Upper lobe of right lung (tissue), 1 donor: ENCODE data around the gene ZNF574. TPM values are rescaled to one million over a fixed set of nuclear protein-coding genes. Genes with fewer than 3 reads are reported as not detected.

ENCODE experiments used
- ATAC-seq: fragments of 200-7000 bp; cut with Tn5 transposase; one replicate; pipeline ENCODE4 v1.9.1; 2020; ENCODE audit warnings: mild to moderate bottlenecking, moderate library complexity
- DNase-seq: peaks from one replicate; pipeline ENCODE4 v3.0.0-alpha.2; 2020
- H3K27ac ChIP-seq: fragments of 200-600 bp; one replicate; pipeline ENCODE4 v1.8.0; 2022
- H3K27me3 ChIP-seq: fragments of 200-600 bp; one replicate; pipeline ENCODE4 v1.8.0; 2022; ENCODE audit warnings: mild to moderate bottlenecking
- H3K36me3 ChIP-seq: fragments of 200-600 bp; one replicate; pipeline ENCODE4 v1.8.0; 2022
- H3K4me1 ChIP-seq: fragments of 200-600 bp; one replicate; pipeline ENCODE4 v1.8.0; 2022
- H3K4me3 ChIP-seq: fragments of 200-600 bp; one replicate; pipeline ENCODE4 v1.8.0; 2022; ENCODE audit warnings: mild to moderate bottlenecking
- H3K9me3 ChIP-seq: fragments of 200-600 bp; one replicate; pipeline ENCODE4 v1.8.0; 2022
- intact Hi-C: fragments of 100-400 bp; cut with DNase I; formaldehyde crosslinking; loops from one replicate; pipeline ENCODE4 v1.11.0; 2022
- total RNA-seq: library from RNA; stranded (reverse); fragmentation: NEBNext Ultra II Directional; extraction: Animal tissue kit (Norgen Biotek cat#: 25700); gene quantifications from one replicate; pipeline ENCODE4 v1.2.1, GENCODE V29; 2021
- TF ChIP-seq, protein P1 (sequence below): fragments of 200-600 bp; IDR thresholded peaks from one replicate; pipeline ENCODE4 v1.8.0; 2022; ENCODE audit warnings: antibody characterized with exemption
- donor health status: DM: no; HTN: yes; CAD: no; lungs with severe emphysema.

Gene ZNF574
- total RNA-seq, 1 donor from 2014 or later = 13.6 TPM

DNA sequence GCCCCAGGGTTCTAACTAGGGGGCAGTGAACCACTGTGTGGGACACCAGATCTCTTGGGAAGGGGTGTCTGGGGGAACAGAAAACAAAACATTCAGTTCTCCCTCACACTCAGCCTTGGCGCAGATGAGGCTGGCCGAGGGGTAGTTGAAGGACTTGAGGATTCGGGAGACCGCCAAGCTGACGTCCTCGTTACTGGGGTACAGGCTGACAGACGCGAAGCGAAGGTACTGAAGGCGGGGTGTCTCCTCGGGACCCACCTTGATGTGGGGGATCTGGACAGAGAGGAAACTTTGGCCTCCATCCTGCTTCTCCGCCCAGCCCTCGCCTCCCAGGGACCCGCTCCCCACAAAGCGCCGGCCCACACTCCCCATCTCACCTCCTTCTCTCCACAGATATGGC, 13.6 kb upstream of the ZNF574 start:
- TF ChIP-seq, protein P1, sequence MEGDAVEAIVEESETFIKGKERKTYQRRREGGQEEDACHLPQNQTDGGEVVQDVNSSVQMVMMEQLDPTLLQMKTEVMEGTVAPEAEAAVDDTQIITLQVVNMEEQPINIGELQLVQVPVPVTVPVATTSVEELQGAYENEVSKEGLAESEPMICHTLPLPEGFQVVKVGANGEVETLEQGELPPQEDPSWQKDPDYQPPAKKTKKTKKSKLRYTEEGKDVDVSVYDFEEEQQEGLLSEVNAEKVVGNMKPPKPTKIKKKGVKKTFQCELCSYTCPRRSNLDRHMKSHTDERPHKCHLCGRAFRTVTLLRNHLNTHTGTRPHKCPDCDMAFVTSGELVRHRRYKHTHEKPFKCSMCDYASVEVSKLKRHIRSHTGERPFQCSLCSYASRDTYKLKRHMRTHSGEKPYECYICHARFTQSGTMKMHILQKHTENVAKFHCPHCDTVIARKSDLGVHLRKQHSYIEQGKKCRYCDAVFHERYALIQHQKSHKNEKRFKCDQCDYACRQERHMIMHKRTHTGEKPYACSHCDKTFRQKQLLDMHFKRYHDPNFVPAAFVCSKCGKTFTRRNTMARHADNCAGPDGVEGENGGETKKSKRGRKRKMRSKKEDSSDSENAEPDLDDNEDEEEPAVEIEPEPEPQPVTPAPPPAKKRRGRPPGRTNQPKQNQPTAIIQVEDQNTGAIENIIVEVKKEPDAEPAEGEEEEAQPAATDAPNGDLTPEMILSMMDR = no peak
- intact Hi-C loops = no loop called here
- no peak overlapping the region for H3K4me3 ChIP-seq
- ATAC-seq = no peak
- H3K36me3 ChIP-seq = no peaks in the 10 kb centered on the region
- DNase-seq = no peak
- no peak overlapping the region for H3K27ac ChIP-seq
- H3K27me3 ChIP-seq = peaks cover 22% of the 10 kb centered on the region
- H3K9me3 ChIP-seq = no peaks in the 10 kb centered on the region
- H3K4me1 ChIP-seq = no peaks in the 10 kb centered on the region

DNA sequence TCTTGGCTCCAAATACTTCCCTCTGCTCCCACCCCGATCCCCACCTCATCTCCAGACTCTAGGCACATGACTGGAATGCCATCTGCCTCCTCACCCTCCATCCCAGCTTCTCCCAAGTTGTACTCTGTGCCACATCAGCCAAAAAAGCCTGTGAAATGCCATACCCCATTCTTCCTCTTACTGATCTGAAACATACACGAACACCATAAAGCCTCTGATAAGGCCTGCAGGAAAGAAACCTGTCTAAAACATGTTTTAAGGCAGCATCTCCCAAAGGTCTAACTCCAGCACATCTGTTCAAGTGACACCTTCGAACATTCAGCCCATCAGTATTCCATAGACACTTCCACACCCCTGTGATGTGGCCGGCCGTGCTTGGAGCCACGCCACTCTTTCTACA, 11.5 kb upstream of the ZNF574 start:
- H3K27ac ChIP-seq = no peak overlapping the region
- peaks cover 40% of the 10 kb centered on the region for H3K27me3 ChIP-seq
- DNase-seq = no peak
- H3K4me3 ChIP-seq = no peak overlapping the region
- H3K4me1 ChIP-seq = no peaks in the 10 kb centered on the region
- intact Hi-C loops = no loop called here
- H3K9me3 ChIP-seq = no peaks in the 10 kb centered on the region
- H3K36me3 ChIP-seq = no peaks in the 10 kb centered on the region
- TF ChIP-seq, protein P1 = no peak
- ATAC-seq = no peak

- Histone ChIP-seq H3K4me1 (no peaks in the 10 kb centered on the region), H3K9me3 (no peaks in the 10 kb centered on the region), H3K27me3 (peaks cover 40% of the 10 kb centered on the region), H3K36me3 (no peaks in the 10 kb centered on the region), H3K4me3 (no peak overlapping the region), H3K27ac (no peak overlapping the region)
- DNase-seq (no peak), ATAC-seq (no peak)
- intact Hi-C loops = no loop called here
- TF ChIP-seq, protein P1 = no peak
Measured at GRCh38 chr19:42065051-42065450, 10.9 kb upstream of the ZNF574 start.

DNA sequence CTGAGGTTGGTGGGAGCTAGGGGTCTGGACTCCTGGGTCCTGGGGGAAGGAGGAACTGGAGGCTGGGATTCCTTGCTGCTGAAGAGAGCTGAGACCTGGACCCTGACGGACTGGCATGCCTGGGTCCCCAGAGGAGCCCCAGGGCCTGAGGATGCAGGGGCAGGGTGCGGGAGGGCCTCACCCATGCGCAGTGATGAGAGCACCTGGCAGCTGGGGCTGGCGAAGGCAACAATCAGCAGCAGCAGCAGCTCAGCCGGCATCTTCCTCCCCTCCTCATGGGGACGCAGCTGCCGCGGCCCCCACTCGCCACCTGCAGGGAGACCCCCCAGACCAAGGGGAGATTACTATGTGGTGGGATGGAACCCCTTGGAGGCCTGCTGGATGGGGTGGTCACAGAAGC, 10.5 kb upstream of the ZNF574 start:
- peaks cover 40% of the 10 kb centered on the region for H3K27me3 ChIP-seq
- TF ChIP-seq, protein P1 = no peak
- H3K27ac ChIP-seq = no peak overlapping the region
- H3K4me1 ChIP-seq = no peaks in the 10 kb centered on the region
- no peak overlapping the region for H3K4me3 ChIP-seq
- intact Hi-C loops = no loop called here
- ATAC-seq = no peak
- no peaks in the 10 kb centered on the region for H3K9me3 ChIP-seq
- no peaks in the 10 kb centered on the region for H3K36me3 ChIP-seq
- no peak for DNase-seq

DNA sequence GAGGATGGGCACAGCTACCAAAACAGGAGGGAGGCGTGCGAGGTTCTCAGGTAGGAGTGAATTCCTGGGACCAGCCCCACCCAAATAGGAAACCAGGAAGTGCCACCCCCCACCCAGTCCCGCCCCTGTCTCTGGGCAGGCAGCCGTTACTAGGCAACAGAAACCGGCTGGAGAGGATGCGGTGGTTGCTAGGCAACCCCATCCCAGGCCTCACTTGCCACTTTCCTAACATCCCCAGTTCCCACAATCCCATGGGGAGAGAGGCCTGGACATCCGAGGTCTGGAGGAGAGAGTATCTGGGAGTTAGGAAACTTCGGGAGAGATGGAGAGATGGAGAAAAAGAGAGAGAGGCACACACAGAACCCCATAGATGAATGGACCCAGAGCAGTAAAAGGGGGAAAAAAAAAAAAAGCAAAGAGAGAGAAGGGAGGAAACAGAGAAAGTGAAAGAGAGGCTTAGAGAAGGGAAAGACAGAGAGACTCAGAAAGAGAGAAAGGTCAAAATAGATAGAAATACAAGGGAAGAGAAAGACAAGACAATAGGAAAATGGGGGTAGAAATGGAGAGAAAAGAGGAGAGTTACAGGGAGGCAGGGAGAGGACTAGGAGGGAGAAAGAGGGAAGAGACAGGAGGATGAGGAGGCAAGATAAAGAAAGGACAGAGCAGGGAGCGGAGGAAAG, 9.8 kb upstream of the ZNF574 start:
- TF ChIP-seq, protein P1 = no peak
- ATAC-seq (no peak), DNase-seq (no peak)
- Histone ChIP-seq H3K27ac (no peak overlapping the region), H3K36me3 (no peaks in the 10 kb centered on the region), H3K4me3 (no peak overlapping the region), H3K9me3 (no peaks in the 10 kb centered on the region), H3K4me1 (no peaks in the 10 kb centered on the region), H3K27me3 (peaks cover 40% of the 10 kb centered on the region)
- intact Hi-C loops = no loop called here
